HCT116 (cell line): ENCODE results near the gene IVD. TPM values are rescaled to one million over a fixed set of nuclear protein-coding genes. Genes with fewer than 3 reads are reported as not detected.

Experiments
- ATAC-seq: fragments of 200-7000 bp; cut with Tn5 transposase; 2 replicates; pipeline ENCODE4 v1.9.1; 2020; ENCODE audit warnings: mild to moderate bottlenecking, moderate library complexity
- BruUV-seq: library from RNA; stranded (reverse); fragments of 400-500 nt; replicated peaks from 2 replicates; lab custom pipeline; 2021; lab: Mats Ljungman, UMichigan
- CTCF ChIA-PET: fragments of 300-600 bp; sonication (Branson Sonifier 250); formaldehyde crosslinking; loops from one replicate; lab custom pipeline; 2021; ENCODE audit warnings: antibody characterized with exemption; lab: Charles Lee
- POLR2A ChIA-PET: fragments of 300-600, 350-600 bp; sonication (Branson Sonifier 250); formaldehyde crosslinking; loops from one replicate; lab custom pipeline; 2021; ENCODE audit warnings: antibody characterized with exemption; lab: Charles Lee
- RAD21 ChIA-PET, 2 experiments: fragments of 300-600 bp; sonication (Branson Sonifier 250); formaldehyde crosslinking; loops; one replicate each; lab custom pipeline; 2023; ENCODE audit warnings: low total read pairs in 2 of 2; ENCODE audit not compliant: uncharacterized antibody in 2 of 2, unreplicated experiment in 2 of 2, low non-redundant PET in 1 of 2; lab: Charles Lee
- DNase-seq: peaks from one replicate; pipeline ENCODE4 v3.0.0-alpha.2; 2010; ENCODE audit warnings: low read depth, low spot score
- H2AFZ ChIP-seq: fragments of 200-600 bp; shearing (Covaris generic), sonication (generic); 2 replicates; pipeline ENCODE4 v1.6.1; 2017; ENCODE audit warnings: low read depth, mixed run types, mixed read lengths, antibody characterized with exemption, low read length; ENCODE audit not compliant: poor library complexity, severe bottlenecking
- H3K27ac ChIP-seq: 2 replicates; pipeline ENCODE4 v1.5.1; 2012; ENCODE audit warnings: low read depth, low read length
- H3K27me3 ChIP-seq: fragments of 200-600 bp; sonication (generic); 2 replicates; pipeline ENCODE4 v1.6.1; 2016; ENCODE audit warnings: mixed run types, low read length, mixed read lengths; ENCODE audit not compliant: insufficient read depth
- H3K36me3 ChIP-seq, 2 experiments: fragments of 200-500 bp in 1 of 2; fragments of 200-600 bp in 1 of 2; sonication (Bioruptor generic) in 1 of 2; sonication (generic) in 1 of 2; 2 replicates each; pipeline versions ENCODE4 v1.5.1 to v1.6.1; 2014 to 2016; ENCODE audit warnings: low read length in 2 of 2, inconsistent platforms in 1 of 2, mixed read lengths in 1 of 2, mixed run types in 1 of 2; ENCODE audit not compliant: insufficient read depth in 2 of 2, control insufficient read depth in 1 of 2
- H3K4me1 ChIP-seq, 2 experiments: fragments of 200-600 bp in 1 of 2; sonication (generic) in 1 of 2; 2 replicates each; pipeline versions ENCODE4 v1.5.1 to v1.6.1; 2012 to 2017; ENCODE audit warnings: low read length in 2 of 2, inconsistent platforms in 1 of 2, mild to moderate bottlenecking in 1 of 2, mixed read lengths in 1 of 2, mixed run types in 1 of 2, moderate library complexity in 1 of 2; ENCODE audit not compliant: insufficient read depth in 2 of 2, control insufficient read depth in 1 of 2
- H3K4me2 ChIP-seq: fragments of 200-600 bp; sonication (generic); 2 replicates; pipeline ENCODE4 v1.6.1; 2017; ENCODE audit warnings: mixed run types, low read length, mixed read lengths
- H3K4me3 ChIP-seq, 2 experiments: fragments of 200-600 bp in 1 of 2; sonication (generic) in 1 of 2; replicated peaks in 1 of 2; 2 replicates each; pipeline ENCODE4 v1.5.1; 2011 to 2016; ENCODE audit warnings: low read length in 2 of 2, control low read depth in 1 of 2, low read depth in 1 of 2, mild to moderate bottlenecking in 1 of 2, mixed read lengths in 1 of 2, mixed run types in 1 of 2
- H3K79me2 ChIP-seq: fragments of 200-600 bp; sonication (generic); 2 replicates; pipeline ENCODE4 v1.6.1; 2017; ENCODE audit warnings: mild to moderate bottlenecking, mixed run types, low read length, moderate library complexity, mixed read lengths; ENCODE audit not compliant: insufficient read depth
- H3K9ac ChIP-seq: fragments of 200-600 bp; sonication (generic); 2 replicates; pipeline ENCODE4 v1.6.1; 2016; ENCODE audit warnings: low read length, mixed read lengths
- H3K9me2 ChIP-seq: fragments of 200-600 bp; sonication (generic), shearing (Covaris generic); 2 replicates; pipeline ENCODE4 v1.6.1; 2017; ENCODE audit warnings: mixed run types, mild to moderate bottlenecking, moderate library complexity; ENCODE audit not compliant: insufficient read depth
- H3K9me3 ChIP-seq, 2 experiments: fragments of 200-500 bp in 1 of 2; fragments of 200-600 bp in 1 of 2; sonication (Bioruptor generic) in 1 of 2; sonication (generic) in 1 of 2; 2 replicates each; pipeline ENCODE4 v1.6.1; 2014 to 2017; ENCODE audit warnings: low read length in 2 of 2, mixed read lengths in 2 of 2, inconsistent platforms in 1 of 2, low read depth in 1 of 2, mild to moderate bottlenecking in 1 of 2, mixed run types in 1 of 2, moderate library complexity in 1 of 2; ENCODE audit not compliant: control insufficient read depth in 1 of 2, insufficient read depth in 1 of 2
- H4K20me1 ChIP-seq: fragments of 200-600 bp; sonication (generic), shearing (Covaris generic); 2 replicates; pipeline ENCODE4 v1.6.1; 2017; ENCODE audit warnings: mixed run types, mild to moderate bottlenecking, moderate library complexity; ENCODE audit not compliant: insufficient read depth
- CBX3 ChIP-seq: IDR thresholded peaks from 2 replicates; pipeline ENCODE4 v1.6.1; 2012; ENCODE audit warnings: low read depth
- CEBPB ChIP-seq: IDR thresholded peaks from 2 replicates; pipeline ENCODE4 v1.6.1; 2012; ENCODE audit warnings: low read depth
- EGR1 ChIP-seq: IDR thresholded peaks from 2 replicates; pipeline ENCODE4 v1.6.1; 2012; ENCODE audit warnings: low read depth
- EZH2 ChIP-seq: fragments of 200-600 bp; sonication (generic); IDR thresholded peaks from 2 replicates; pipeline ENCODE4 v1.6.1; 2017; ENCODE audit warnings: antibody characterized with exemption, mixed run types
- FOSL1 ChIP-seq: IDR thresholded peaks from 2 replicates; pipeline ENCODE4 v1.6.1; 2012; ENCODE audit warnings: low read depth
- POLR2AphosphoS5 ChIP-seq: IDR thresholded peaks from 2 replicates; pipeline ENCODE4 v1.6.1; 2011; ENCODE audit warnings: mild to moderate bottlenecking, low read depth, low read length, moderate library complexity
- SP1 ChIP-seq: IDR thresholded peaks from 2 replicates; pipeline ENCODE4 v1.6.1; 2012; ENCODE audit warnings: low read depth
- YY1 ChIP-seq: IDR thresholded peaks from 2 replicates; pipeline ENCODE4 v1.6.1; 2011; ENCODE audit warnings: low read length, low read depth, moderate library complexity, mild to moderate bottlenecking; ENCODE audit not compliant: insufficient replicate concordance; ENCODE audit errors: extremely low read depth
- ZBTB33 ChIP-seq: IDR thresholded peaks from 2 replicates; pipeline ENCODE4 v1.6.1; 2011; ENCODE audit warnings: mild to moderate bottlenecking, low read length, moderate library complexity; ENCODE audit not compliant: insufficient replicate concordance; ENCODE audit errors: extremely low read depth
- ZFX ChIP-seq: fragments of 450-650 bp; IDR thresholded peaks from 2 replicates; pipeline ENCODE4 v1.6.1; 2017
- intact Hi-C: fragments of 100-400 bp; cut with micrococcal nuclease; formaldehyde crosslinking; loops from 2 replicates; pipeline ENCODE4 v1.10.0; 2022
- total RNA-seq: library from RNA; stranded (reverse); gene quantifications from one replicate; pipeline ENCODE4 v1.2.1, GENCODE V29; 2021; ENCODE audit not compliant: unreplicated experiment

IVD gene
- total RNA-seq, 1 experiment from 2014 or later: 65.6 TPM

DNA sequence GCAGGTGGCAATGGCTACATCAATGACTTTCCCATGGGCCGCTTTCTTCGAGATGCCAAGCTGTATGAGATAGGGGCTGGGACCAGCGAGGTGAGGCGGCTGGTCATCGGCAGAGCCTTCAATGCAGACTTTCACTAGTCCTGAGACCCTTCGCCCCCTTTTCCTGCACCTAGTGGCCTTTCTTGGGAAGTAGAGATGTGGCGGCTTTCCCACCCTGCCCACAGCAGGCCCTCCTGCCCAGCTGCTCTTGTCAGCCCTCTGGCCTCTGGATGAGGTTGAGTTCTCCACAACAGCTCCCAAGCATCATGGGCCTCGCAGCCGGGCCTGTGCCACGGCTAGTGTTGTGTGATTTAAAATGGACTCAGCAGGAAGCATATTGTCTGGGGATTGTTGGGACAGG, 12.5 kb downstream of the IVD start:
- BruUV-seq: no TSS peak
- Histone ChIP-seq H3K4me3 (no peak overlapping the region), H3K9me2 (no peaks in the 10 kb centered on the region), H3K9ac (no peak overlapping the region), H4K20me1 (no peaks in the 10 kb centered on the region), H3K4me1 (peaks cover 16 to 22% of the 10 kb centered on the region in 2 experiments), H3K36me3 (peaks cover 21 to 32% of the 10 kb centered on the region in 2 experiments; a peak in 3 of 4 replicates), H3K9me3 (no peaks in the 10 kb centered on the region), H2AFZ (no peak overlapping the region), H3K4me2 (no peak overlapping the region), H3K79me2 (no peaks in the 10 kb centered on the region), H3K27me3 (no peaks in the 10 kb centered on the region), H3K27ac (no peak overlapping the region)
- TF ChIP-seq CBX3 (no peak), SP1 (no peak), CEBPB (no peak), EZH2 (no peak), EGR1 (no peak), FOSL1 (no peak), POLR2AphosphoS5 (no peak), ZBTB33 (no peak), ZFX (no peak), YY1 (no peak)
- ChIA-PET POLR2A (no interaction called here), RAD21 (no interaction called here), CTCF (no interaction called here)
- no peak for DNase-seq
- ATAC-seq: no peak
- intact Hi-C loops: no loop called here
